Right lobe of liver (tissue), 6 donors: ENCODE measurements around the gene KARS1. TPM values are rescaled to one million over a fixed set of nuclear protein-coding genes. Genes with fewer than 3 reads are reported as not detected.

Experiments used
- ATAC-seq, 4 donors: fragments of 200-7000 bp; cut with Tn5 transposase; one replicate each; pipeline ENCODE4 v1.9.1; 2020; ENCODE audit warnings: mild to moderate bottlenecking in 4 of 4, moderate library complexity in 4 of 4
- DNase-seq, 3 donors: peaks; one replicate each; pipeline ENCODE4 v3.0.0-alpha.2; 2020
- H3K27ac ChIP-seq, 3 donors: fragments of 200-600 bp; one replicate each; pipeline ENCODE4 v1.8.0; 2022
- H3K27me3 ChIP-seq, 2 donors: fragments of 200-600 bp; one replicate each; pipeline ENCODE4 v1.8.0; 2022
- H3K36me3 ChIP-seq, 4 donors: fragments of 200-600 bp; sonication (generic) in 1 of 4; one replicate each; pipeline versions ENCODE4 v1.5.1 to v1.8.0; 2017 to 2022; ENCODE audit warnings: control low read depth in 1 of 4
- H3K4me1 ChIP-seq, 4 donors: fragments of 200-600 bp; sonication (generic) in 1 of 4; one replicate each; pipeline versions ENCODE4 v1.5.1 to v1.8.0; 2017 to 2022; ENCODE audit warnings: control low read depth in 1 of 4
- H3K4me3 ChIP-seq, 3 donors: fragments of 200-600 bp; one replicate each; pipeline ENCODE4 v1.8.0; 2022
- H3K9me3 ChIP-seq, 4 donors: fragments of 200-600 bp; sonication (generic) in 1 of 4; one replicate each; pipeline versions ENCODE4 v1.5.1 to v1.8.0; 2017 to 2022; ENCODE audit warnings: control low read depth in 1 of 4
- CTCF ChIP-seq, 4 donors: fragments of 200-600 bp in 3 of 4; fragments of 450-650 bp in 1 of 4; IDR thresholded peaks; one replicate each; pipeline versions ENCODE4 v1.5.1 to v1.8.0; 2016 to 2022; ENCODE audit warnings: antibody characterized with exemption in 4 of 4, mild to moderate bottlenecking in 2 of 4
- POLR2A ChIP-seq: fragments of 450-650 bp; IDR thresholded peaks from one replicate; pipeline ENCODE4 v1.6.1; 2017; ENCODE audit warnings: antibody characterized with exemption, mild to moderate bottlenecking
- WGBS: methylation state at CpG from one replicate; pipeline ENCODE4 v1.1.6; 2018; ENCODE audit warnings: low coverage, low lambda C conversion rate; ENCODE audit not compliant: insufficient coverage; ENCODE audit errors: missing lambda C conversion rate; 5-methylcytosine and 5-hydroxymethylcytosine counted together
- intact Hi-C, 2 donors: fragments of 100-400 bp; cut with DNase I; formaldehyde crosslinking; loops; one replicate each; pipeline versions ENCODE4 v1.11.2 to v1.14.1; 2022
- total RNA-seq, 6 experiments: library from RNA; depleted of rRNA in 2 of 6; stranded (reverse); fragments of >200 nt in 2 of 6; fragmentation: NEBNext Ultra II Directional in 3 of 6; extraction: Animal tissue kit (Norgen Biotek cat#: 25700) in 3 of 6; gene quantifications; one replicate each; pipeline versions ENCODE4 v1.1.0 to v1.2.4, GENCODE V29; 2016 to 2023
- donor health status: DM: no; HTN: yes; CAD: no.
- donor health status: DM: no; HTN: no; CAD: no.
- donor health status: DM: no; HTN: no; CAD: no.
- donor health status: DM: no; HTN: yes; CAD: no.
- donor health status: DM: no; HTN: yes; CAD: no.

KARS1 gene
- total RNA-seq, 6 experiments from 2014 or later, result 40.0 to 85.0 (median 53.8) TPM

- no peak overlapping the region for H3K27ac ChIP-seq
- no peak for DNase-seq
- intact Hi-C loops, result no loop called here
- H3K4me3 ChIP-seq, result no peak overlapping the region
- no peak for ATAC-seq
- TF ChIP-seq POLR2A (no peak), CTCF (IDR thresholded peaks at IDR 0.05) (no peak)
- no peaks in the 10 kb centered on the region for H3K27me3 ChIP-seq
- H3K36me3 ChIP-seq, result peaks cover 2 to 42% (median 14%) of the 10 kb centered on the region in 4 donors
- H3K9me3 ChIP-seq, result no peaks in the 10 kb centered on the region
- peaks cover 0 to 11% (median 4%) of the 10 kb centered on the region in 4 donors for H3K4me1 ChIP-seq
- WGBS, result 72% methylated on average over 4 of the region's 4 CpGs
These were observed 22.5 kb downstream of the KARS1 start for GRCh38 chr16:75624921-75625334.

- no peaks in the 10 kb centered on the region for H3K27me3 ChIP-seq
- 2% methylated on average over 41 of the region's 62 CpGs for WGBS
- peaks cover 0 to 11% (median 4%) of the 10 kb centered on the region in 4 donors for H3K4me1 ChIP-seq
- ATAC-seq (peak; percentile 95 to 97 (median 96)), DNase-seq (peak; percentile 98 to 99 (median 99))
- no peaks in the 10 kb centered on the region for H3K9me3 ChIP-seq
- TF ChIP-seq CTCF (IDR thresholded peaks at IDR 0.05) (no peak), POLR2A (peak; percentile 78)
- peak within 1 kb of the TSS; percentile 62 to 90 (median 81) for H3K27ac ChIP-seq
- peak within 1 kb of the TSS; percentile 71 to 86 (median 85) for H3K4me3 ChIP-seq
- intact Hi-C loops, result no loop called here
- peaks cover 0 to 28% (median 6%) of the 10 kb centered on the region in 4 donors for H3K36me3 ChIP-seq
These were observed 24.5 kb downstream of the KARS1 start, which contains the start of gene ADAT1 for GRCh38 chr16:75622761-75623605. Gene ADAT1 (minus strand): TSS chr16:75623281. CDS start chr16:75620799, 2,482 bp downstream.

- H3K36me3 ChIP-seq, result peaks cover 0 to 24% (median 10%) of the 10 kb centered on the region in 4 donors
These were observed 26.3 kb downstream of the KARS1 start for GRCh38 chr16:75621170-75621477.

More at GRCh38 chr16:75621170-75621477, 26.3 kb downstream of the KARS1 start:
- peak; percentile 7 to 37 (median 18) for TF ChIP-seq CTCF (IDR thresholded peaks at IDR 0.05)
- TF ChIP-seq POLR2A, result no peak
- 37% methylated on average over 2 of the region's 2 CpGs for WGBS
- H3K4me3 ChIP-seq, result no peak overlapping the region
- peaks cover 0 to 11% (median 4%) of the 10 kb centered on the region in 4 donors for H3K4me1 ChIP-seq
- intact Hi-C loops, result no loop called here
- ATAC-seq, result no peak
- no peak for DNase-seq
- H3K27ac ChIP-seq, result no peak overlapping the region
- no peaks in the 10 kb centered on the region for H3K9me3 ChIP-seq
- H3K27me3 ChIP-seq, result no peaks in the 10 kb centered on the region
